ENCODE measurements around the gene GP1BB.

Gene GP1BB

GRCh38 chr22:19688301-19689290, 34.7 kb upstream of the GP1BB start:
- no peak overlapping the region for H3K4me3 ChIP-seq (ENCODE audit: low read depth, low read length)
- TF ChIP-seq, protein P1, sequence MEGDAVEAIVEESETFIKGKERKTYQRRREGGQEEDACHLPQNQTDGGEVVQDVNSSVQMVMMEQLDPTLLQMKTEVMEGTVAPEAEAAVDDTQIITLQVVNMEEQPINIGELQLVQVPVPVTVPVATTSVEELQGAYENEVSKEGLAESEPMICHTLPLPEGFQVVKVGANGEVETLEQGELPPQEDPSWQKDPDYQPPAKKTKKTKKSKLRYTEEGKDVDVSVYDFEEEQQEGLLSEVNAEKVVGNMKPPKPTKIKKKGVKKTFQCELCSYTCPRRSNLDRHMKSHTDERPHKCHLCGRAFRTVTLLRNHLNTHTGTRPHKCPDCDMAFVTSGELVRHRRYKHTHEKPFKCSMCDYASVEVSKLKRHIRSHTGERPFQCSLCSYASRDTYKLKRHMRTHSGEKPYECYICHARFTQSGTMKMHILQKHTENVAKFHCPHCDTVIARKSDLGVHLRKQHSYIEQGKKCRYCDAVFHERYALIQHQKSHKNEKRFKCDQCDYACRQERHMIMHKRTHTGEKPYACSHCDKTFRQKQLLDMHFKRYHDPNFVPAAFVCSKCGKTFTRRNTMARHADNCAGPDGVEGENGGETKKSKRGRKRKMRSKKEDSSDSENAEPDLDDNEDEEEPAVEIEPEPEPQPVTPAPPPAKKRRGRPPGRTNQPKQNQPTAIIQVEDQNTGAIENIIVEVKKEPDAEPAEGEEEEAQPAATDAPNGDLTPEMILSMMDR (IDR thresholded peaks at IDR 0.05; ENCODE audit: borderline replicate concordance, insufficient read depth, low read depth, low read length) = no peak

DNA sequence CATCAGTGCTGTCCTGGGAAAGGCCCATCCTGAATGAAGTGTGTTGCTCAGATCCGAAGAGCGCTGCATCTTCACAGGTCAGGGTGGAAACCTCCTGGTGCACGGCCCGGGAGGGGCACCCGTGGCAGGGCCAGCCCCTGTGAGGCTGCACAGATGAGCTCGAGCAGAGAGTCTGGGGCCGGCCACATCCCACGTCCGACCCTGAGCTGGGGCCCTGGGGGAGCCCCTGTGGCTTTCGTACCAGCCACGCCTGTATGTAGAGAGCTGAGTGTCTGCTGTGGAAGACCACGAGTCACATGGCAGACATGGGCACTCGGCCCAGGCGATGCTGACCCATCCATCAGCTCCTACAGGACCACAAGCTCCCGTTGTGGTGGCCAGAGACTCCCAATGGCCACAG, 33.9 kb upstream of the GP1BB start:
- TF ChIP-seq, protein P1 (IDR thresholded peaks at IDR 0.05; ENCODE audit: borderline replicate concordance, insufficient read depth, low read depth, low read length) = no peak
- H3K4me3 ChIP-seq (ENCODE audit: low read depth, low read length) = no peak overlapping the region

DNA sequence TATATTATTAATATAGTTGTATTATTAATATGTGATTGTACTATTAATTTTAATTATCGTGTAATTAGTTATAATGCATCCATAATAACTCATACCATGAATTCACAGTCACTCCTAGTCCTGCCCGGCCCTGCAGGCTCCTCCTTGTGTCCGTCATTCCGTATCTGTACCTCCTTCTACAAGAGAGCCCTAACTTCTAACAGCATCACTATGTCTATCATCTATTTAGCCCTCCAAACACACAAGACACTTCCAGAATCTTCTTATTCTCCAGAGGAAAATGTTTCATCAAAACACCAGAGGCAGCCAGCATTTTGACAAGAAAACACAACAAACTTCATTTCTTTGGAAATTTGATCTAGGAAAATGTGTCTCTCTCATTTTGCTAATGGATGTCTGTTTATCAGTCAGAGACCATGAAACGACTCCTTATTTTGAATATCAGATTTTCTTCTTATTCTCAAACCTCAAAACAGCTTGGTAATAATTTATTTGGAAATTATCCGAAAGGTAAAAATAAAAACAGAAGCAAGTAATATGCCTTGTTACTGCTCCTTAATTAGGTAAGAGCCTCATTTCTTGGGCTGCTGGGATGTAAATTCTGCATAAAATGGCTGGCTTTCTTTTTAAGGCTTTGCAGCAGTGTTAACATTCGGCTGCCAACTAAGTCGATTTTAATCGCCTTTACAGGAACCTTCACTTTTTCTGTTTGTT, 32.2 kb upstream of the GP1BB start:
- H3K4me3 ChIP-seq (ENCODE audit: low read depth, low read length) = no peak overlapping the region
- TF ChIP-seq, protein P1 (IDR thresholded peaks at IDR 0.05; ENCODE audit: borderline replicate concordance, insufficient read depth, low read depth, low read length) = no peak

- H3K4me3 ChIP-seq (ENCODE audit: low read depth, low read length) = no peak overlapping the region
- TF ChIP-seq, protein P1 (IDR thresholded peaks at IDR 0.05; ENCODE audit: borderline replicate concordance, insufficient read depth, low read depth, low read length) = no peak
These were observed 31.5 kb upstream of the GP1BB start for GRCh38 chr22:19691721-19692341.

DNA sequence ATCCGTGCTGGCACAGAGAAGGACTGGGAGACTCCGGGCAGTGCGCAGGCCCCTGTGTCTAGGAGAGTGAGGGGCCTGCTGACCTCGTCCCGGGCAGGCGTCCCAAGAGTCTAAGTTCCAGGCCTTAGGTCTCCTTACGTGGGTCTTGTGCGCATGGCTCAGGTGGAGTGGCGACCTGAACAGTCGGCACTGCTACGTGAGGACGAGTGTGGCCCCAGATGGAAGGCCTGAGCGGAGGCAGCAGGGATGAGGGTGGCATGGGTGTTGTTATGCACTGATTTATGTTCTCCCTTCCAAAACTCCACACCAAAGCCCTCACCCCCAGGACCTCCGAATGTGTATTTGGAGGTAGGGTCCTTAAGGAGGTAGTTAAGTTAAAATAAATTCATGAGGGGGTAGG, 29.8 kb upstream of the GP1BB start:
- H3K4me3 ChIP-seq (ENCODE audit: low read depth, low read length) = no peak overlapping the region
- TF ChIP-seq, protein P1 (IDR thresholded peaks at IDR 0.05; ENCODE audit: borderline replicate concordance, insufficient read depth, low read depth, low read length) = no peak

DNA sequence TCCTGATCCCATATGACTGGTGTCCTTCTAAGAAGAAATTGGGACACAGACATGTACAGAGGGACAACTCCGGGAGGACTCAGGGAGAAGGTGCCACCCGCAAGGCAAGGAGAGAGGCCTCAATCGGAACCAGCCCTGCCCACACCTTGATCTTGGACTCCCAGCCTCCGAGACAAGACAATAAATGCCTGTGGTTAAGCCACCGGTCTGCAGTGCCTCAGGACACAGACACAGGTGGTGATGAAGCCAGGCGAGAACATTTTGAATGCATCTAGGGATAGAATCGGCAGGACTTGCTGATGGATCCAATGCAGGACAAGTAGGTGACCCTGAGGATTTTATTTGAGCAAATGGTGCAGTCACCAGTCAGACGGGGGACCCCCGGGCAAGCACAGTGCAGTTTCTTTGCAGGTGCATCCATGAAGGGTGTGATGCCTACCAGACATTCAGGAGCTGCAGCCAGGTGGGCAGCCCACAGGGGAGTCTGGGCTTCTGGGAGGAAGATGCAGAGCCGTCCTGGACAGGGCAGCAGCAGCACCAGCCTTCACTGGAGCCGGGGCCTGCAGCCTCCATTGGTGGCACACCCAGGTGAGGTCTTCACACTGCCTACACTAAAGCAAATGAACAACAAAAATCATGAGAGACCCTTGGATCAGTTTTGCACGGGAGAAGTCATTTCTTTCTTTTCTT, 29.2 kb upstream of the GP1BB start:
- TF ChIP-seq, protein P1 (IDR thresholded peaks at IDR 0.05; ENCODE audit: borderline replicate concordance, insufficient read depth, low read depth, low read length) = no peak
- no peak overlapping the region for H3K4me3 ChIP-seq (ENCODE audit: low read depth, low read length)
